ENCODE data around the gene TOP3B. TPM values are rescaled to one million over a fixed set of nuclear protein-coding genes. Genes with fewer than 3 reads are reported as not detected.

The TOP3B gene
- total and polyA plus RNA-seq, 9 of the 15 experiments (the other 6 are each of a cell fraction or from before 2014, with no cell fraction given): 3.0 to 188 (median 112) TPM

DNA sequence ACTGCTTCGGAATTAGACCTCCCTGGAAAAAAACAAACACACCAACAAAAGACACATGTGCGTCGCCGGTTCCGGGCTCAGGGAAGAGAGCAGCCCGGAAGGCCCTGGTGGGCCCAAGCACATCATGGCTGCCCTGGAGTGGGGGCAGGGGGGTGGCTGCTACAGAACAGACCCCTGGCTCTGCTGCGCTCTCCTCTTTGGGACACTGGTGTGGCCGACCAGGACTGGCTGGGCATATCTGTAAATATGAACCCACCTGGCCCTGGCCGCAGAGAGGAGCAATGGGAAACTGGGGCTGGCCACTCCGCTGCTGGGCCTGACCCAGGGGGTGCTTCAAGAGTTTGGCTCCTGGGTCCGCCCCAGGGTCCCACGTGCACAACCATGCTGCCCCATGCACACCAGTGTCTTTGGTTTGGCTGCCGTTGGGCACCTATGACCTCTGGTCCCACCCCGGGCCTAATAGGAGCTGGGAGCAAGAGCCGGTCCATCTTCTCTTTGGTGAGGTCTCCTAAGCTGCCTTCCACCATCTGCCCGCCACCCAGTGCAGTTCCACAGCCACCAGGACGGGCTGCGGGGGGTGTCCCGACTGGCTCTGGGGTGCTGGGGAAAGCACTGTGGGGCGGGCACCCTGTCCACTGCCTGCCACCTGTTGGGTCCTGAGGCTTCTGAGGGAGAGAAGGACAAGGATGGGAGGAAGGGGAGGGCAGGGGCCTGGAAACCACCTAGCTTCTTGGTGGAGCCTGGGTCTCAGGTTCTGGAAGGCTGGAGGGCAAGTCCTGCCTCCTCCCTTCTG, 60.0 kb downstream of the TOP3B start:
- ATAC-seq: no peak
- no peak overlapping the region for H2AFZ ChIP-seq (ENCODE audit: low read depth, low read length)
- peaks cover 5% of the 10 kb centered on the region for H3K9me1 ChIP-seq (ENCODE audit: control insufficient read depth, insufficient read depth, low read length)
- DNase-seq (ENCODE audit: extremely low read depth in 1 of 4, low spot score in 3 of 4): no peak
- no peaks in the 10 kb centered on the region for H3K9me3 ChIP-seq (replicated peaks; ENCODE audit: control insufficient read depth, insufficient read depth, low read depth, low read length)
- no peak overlapping the region for H3K27ac ChIP-seq (ENCODE audit: extremely low read depth, low read depth, low read length)
- POLR2A ChIA-PET: interaction anchor here (0.9 to 49.7 kb wide), 8 partner anchors 3 to 167 kb away, joined by 3 to 1041 read pairs (median 5); partner anchors contain the start of genes MAPK1 and PPM1F
- H4K20me1 ChIP-seq (replicated peaks; ENCODE audit: control insufficient read depth, insufficient read depth, low read length): peaks cover 30% of the 10 kb centered on the region
- intact Hi-C loops (cut with micrococcal nuclease): no loop called here
- no peak overlapping the region for H3K4me3 ChIP-seq
- no TSS peak for BruUV-seq (replicated peaks)
- no peaks in the 10 kb centered on the region for H3K27me3 ChIP-seq (ENCODE audit: control insufficient read depth in 2 of 2, insufficient read depth in 2 of 2, low read length in 2 of 2)
- H3K4me1 ChIP-seq (replicated peaks in 1 of 2; ENCODE audit: control insufficient read depth in 2 of 2, insufficient read depth in 2 of 2, low read length in 2 of 2): peaks cover 2 to 54% of the 10 kb centered on the region in 2 experiments; a peak in 3 of 5 replicates
- FAIRE-seq: no peak
- CTCF ChIA-PET (ENCODE audit: low intra/inter-chr PET ratio): interaction anchor here (0.6 kb wide), 1 partner anchor 16 kb away, joined by 3 read pairs; no protein-coding TSS in a partner anchor
- in situ Hi-C loops (cut with MboI): no loop called here
- WGBS (ENCODE audit: insufficient coverage, low coverage, missing lambda C conversion rate): 85% methylated on average over 20 of the region's 20 CpGs
- no peaks in the 10 kb centered on the region for H3K79me2 ChIP-seq (ENCODE audit: control insufficient read depth, insufficient read depth, low read length)
- H3K4me2 ChIP-seq (ENCODE audit: insufficient read depth, low read length): no peak overlapping the region
- peak overlapping the region in 1 of 2 experiments; percentile 46; a peak in 1 of 4 replicates for H3K9ac ChIP-seq (ENCODE audit: insufficient read depth in 1 of 2, low read depth in 2 of 2, low read length in 2 of 2)
- H3K36me3 ChIP-seq (ENCODE audit: control insufficient read depth, insufficient read depth, low read length): peaks cover 17% of the 10 kb centered on the region; the same call in 2 of the 3 replicates
- TF ChIP-seq CEBPG (CRISPR knock-in tag; IDR thresholded peaks at IDR 0.05): peak; percentile 28; the same call in 1 of the 2 replicates
- no peak for TF ChIP-seq CEBPG (tag; conservative IDR thresholded peaks at IDR 0.05 in 1 of 2, IDR thresholded peaks at IDR 0.05 in 1 of 2)
- TF ChIP-seq HMG20A (CRISPR knock-in tag; conservative IDR thresholded peaks at IDR 0.05): no peak
- TF ChIP-seq POLR2G (IDR thresholded peaks at IDR 0.05; ENCODE audit: low read depth, low read length): peak; percentile 63
- TF ChIP-seq KHSRP (IDR thresholded peaks at IDR 0.05): no peak
- no peak for TF ChIP-seq TSC22D4 (tag; IDR thresholded peaks at IDR 0.05)
- no peak for TF ChIP-seq ZNF445 (CRISPR knock-in tag; IDR thresholded peaks at IDR 0.05; ENCODE audit: low read depth)
- TF ChIP-seq ZSCAN32 (CRISPR knock-in tag; IDR thresholded peaks at IDR 0.05): no peak
- TF ChIP-seq, protein P1, sequence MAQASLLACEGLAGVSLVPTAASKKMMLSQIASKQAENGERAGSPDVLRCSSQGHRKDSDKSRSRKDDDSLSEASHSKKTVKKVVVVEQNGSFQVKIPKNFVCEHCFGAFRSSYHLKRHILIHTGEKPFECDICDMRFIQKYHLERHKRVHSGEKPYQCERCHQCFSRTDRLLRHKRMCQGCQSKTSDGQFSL (CRISPR knock-in tag; IDR thresholded peaks at IDR 0.05): 0 out of 2 replicates have a peak, but pooled peaks have one; percentile 48
- TF ChIP-seq, protein P1 (tag; IDR thresholded peaks at IDR 0.05): no peak
- TF ChIP-seq ETV5 (CRISPR knock-in tag; IDR thresholded peaks at IDR 0.05; ENCODE audit: low read depth): no peak
- 0 out of 2 replicates have a peak, but pooled peaks have one; percentile 19 for TF ChIP-seq MED1 (CRISPR knock-in tag; IDR thresholded peaks at IDR 0.05; ENCODE audit: borderline replicate concordance)
- no peak for TF ChIP-seq LCOR (CRISPR knock-in tag; IDR thresholded peaks at IDR 0.05)
- TF ChIP-seq CREB1 (IDR thresholded peaks at IDR 0.05): no peak
- TF ChIP-seq CREB1 (CRISPR knock-in tag; IDR thresholded peaks at IDR 0.05): no peak
- 0 out of 2 replicates have a peak, but pooled peaks have one; percentile 53 for TF ChIP-seq CHCHD3 (CRISPR knock-in tag; IDR thresholded peaks at IDR 0.05)
- TF ChIP-seq RB1 (IDR thresholded peaks at IDR 0.05; ENCODE audit: low read depth): 0 out of 2 replicates have a peak, but pooled peaks have one; percentile 24
- no peak for TF ChIP-seq ZNF551 (CRISPR knock-in tag; IDR thresholded peaks at IDR 0.05)
- TF ChIP-seq SUPT5H (IDR thresholded peaks at IDR 0.05): peak; percentile 20; the same call in 1 of the 2 replicates
- TF ChIP-seq ZNF282 (CRISPR knock-in tag; IDR thresholded peaks at IDR 0.05): peak; percentile 56; the same call in 1 of the 2 replicates
- peak; percentile 30; the same call in 1 of the 2 replicates for TF ChIP-seq PHB (CRISPR knock-in tag; IDR thresholded peaks at IDR 0.05)
- TF ChIP-seq, protein P2, sequence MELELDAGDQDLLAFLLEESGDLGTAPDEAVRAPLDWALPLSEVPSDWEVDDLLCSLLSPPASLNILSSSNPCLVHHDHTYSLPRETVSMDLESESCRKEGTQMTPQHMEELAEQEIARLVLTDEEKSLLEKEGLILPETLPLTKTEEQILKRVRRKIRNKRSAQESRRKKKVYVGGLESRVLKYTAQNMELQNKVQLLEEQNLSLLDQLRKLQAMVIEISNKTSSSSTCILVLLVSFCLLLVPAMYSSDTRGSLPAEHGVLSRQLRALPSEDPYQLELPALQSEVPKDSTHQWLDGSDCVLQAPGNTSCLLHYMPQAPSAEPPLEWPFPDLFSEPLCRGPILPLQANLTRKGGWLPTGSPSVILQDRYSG (tag; conservative IDR thresholded peaks at IDR 0.05; ENCODE audit: low read depth): no peak
- 0 out of 2 replicates have a peak, but pooled peaks have one; percentile 10 for TF ChIP-seq PRMT5 (CRISPR knock-in tag; IDR thresholded peaks at IDR 0.05)
